Fibroblast of the aortic adventitia (primary cell): ENCODE results near the gene FBH1. TPM values are rescaled to one million over a fixed set of nuclear protein-coding genes. Genes with fewer than 3 reads are reported as not detected.
"Not testable (repeated sequence)": the region's sequence is repeated elsewhere in the genome, so short reads cannot be mapped to it uniquely, and the experiment has no call there.

Experiments used
- DNase-seq: peaks from one replicate; pipeline ENCODE4 v3.0.0-alpha.2; 2010; ENCODE audit warnings: low read depth
- H3K4me3 ChIP-seq: 2 replicates; pipeline ENCODE4 v1.5.1; 2011; ENCODE audit warnings: low read depth, mild to moderate bottlenecking, control low read depth, low read length, moderate library complexity
- CTCF ChIP-seq: IDR thresholded peaks from 2 replicates; pipeline ENCODE4 v1.5.1; 2011; ENCODE audit warnings: mild to moderate bottlenecking, low read length, control low read depth, inconsistent platforms; ENCODE audit not compliant: insufficient read depth
- total RNA-seq: library from RNA; depleted of rRNA; stranded (reverse); fragments of >200 nt; gene quantifications from 2 replicates; pipeline ENCODE4 v1.2.3, GENCODE V29; 2012; ENCODE audit warnings: low replicate concordance

FBH1 gene
- total RNA-seq, 1 donor = 61.4 TPM

GRCh38 chr10:5904227-5904626 lies 14.2 kb downstream of the FBH1 start:
- DNase-seq = no peak
- H3K4me3 ChIP-seq = no peak overlapping the region
- no peak for TF ChIP-seq CTCF

- no peak for TF ChIP-seq CTCF
- DNase-seq = no peak
- no peak overlapping the region for H3K4me3 ChIP-seq
Measured at GRCh38 chr10:5905854-5906507, 15.9 kb downstream of the FBH1 start.

GRCh38 chr10:5906651-5907050 lies 16.6 kb downstream of the FBH1 start:
- no peak overlapping the region for H3K4me3 ChIP-seq
- DNase-seq = no peak
- TF ChIP-seq CTCF = no peak

- not testable (repeated sequence) for DNase-seq, H3K4me3 ChIP-seq
Measured at GRCh38 chr10:5908676-5909075, 18.6 kb downstream of the FBH1 start.

GRCh38 chr10:5910323-5911100 lies 20.5 kb downstream of the FBH1 start:
- no peak for DNase-seq
- no peak overlapping the region for H3K4me3 ChIP-seq
- TF ChIP-seq CTCF = no peak

- TF ChIP-seq CTCF = no peak
- H3K4me3 ChIP-seq = no peak overlapping the region
- DNase-seq = no peak
Measured at GRCh38 chr10:5911670-5912069, 21.6 kb downstream of the FBH1 start.

- no peak overlapping the region for H3K4me3 ChIP-seq
- no peak for DNase-seq
- no peak for TF ChIP-seq CTCF
Measured at GRCh38 chr10:5913736-5914135, 23.7 kb downstream of the FBH1 start.
